Stimulated activated CD8-positive, alpha-beta memory T cell treated with anti-CD3 and anti-CD28 coated beads, Interleukin-12 subunit alpha, Interleukin-12 subunit beta, amount 100 ng/mL, for 24 hours (primary cell): ENCODE measurements around the gene DDA1.
"Not testable (repeated sequence)": the region's sequence is repeated elsewhere in the genome, so short reads cannot be mapped to it uniquely, and the experiment has no call there.

Experiments used
- DNase-seq: peaks from one replicate; pipeline ENCODE4 v3.0.0-alpha.2; 2020; ENCODE audit errors: extremely low read depth

The DDA1 gene

DNA sequence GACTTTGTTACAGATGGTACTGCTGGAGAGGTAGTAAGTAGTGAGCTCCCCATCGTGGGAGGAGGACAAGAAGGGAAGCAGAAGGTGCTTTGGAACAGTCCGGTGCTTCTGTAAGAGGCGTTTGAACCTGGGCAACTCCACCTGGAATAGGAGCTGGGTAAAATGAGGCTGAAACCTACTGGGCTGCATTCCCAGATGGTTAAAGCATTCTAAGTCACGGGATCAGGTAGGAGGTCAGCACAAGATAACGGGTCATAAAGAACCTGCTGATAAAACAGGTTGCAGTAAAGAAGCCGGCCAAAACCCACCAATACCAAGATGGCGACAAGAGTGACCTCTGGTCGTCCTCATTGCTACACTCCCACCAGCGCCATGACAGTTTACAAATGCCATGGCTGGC, 22.6 kb upstream of the DDA1 start:
- no peak for DNase-seq

DNA sequence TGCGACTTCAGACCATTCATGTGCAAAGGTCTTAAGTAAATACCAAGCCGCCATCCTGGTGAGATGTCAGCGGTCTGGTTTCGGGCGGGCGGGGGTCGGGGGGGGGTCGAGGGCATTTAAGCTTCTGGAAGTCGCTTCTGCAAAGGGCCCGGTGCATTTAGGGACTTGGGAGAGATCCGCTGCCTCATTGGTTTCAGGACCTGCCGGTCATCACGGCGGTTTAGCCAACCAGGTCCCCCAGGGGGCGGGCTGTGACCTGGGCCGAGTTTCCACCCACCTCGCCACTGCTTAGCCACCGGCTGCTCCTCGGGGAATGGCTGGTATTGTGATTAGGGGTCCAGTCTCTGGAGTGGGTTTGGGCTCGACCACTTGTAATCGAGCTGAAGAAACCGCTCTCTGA, 19.9 kb upstream of the DDA1 start:
- DNase-seq = no peak

DNA sequence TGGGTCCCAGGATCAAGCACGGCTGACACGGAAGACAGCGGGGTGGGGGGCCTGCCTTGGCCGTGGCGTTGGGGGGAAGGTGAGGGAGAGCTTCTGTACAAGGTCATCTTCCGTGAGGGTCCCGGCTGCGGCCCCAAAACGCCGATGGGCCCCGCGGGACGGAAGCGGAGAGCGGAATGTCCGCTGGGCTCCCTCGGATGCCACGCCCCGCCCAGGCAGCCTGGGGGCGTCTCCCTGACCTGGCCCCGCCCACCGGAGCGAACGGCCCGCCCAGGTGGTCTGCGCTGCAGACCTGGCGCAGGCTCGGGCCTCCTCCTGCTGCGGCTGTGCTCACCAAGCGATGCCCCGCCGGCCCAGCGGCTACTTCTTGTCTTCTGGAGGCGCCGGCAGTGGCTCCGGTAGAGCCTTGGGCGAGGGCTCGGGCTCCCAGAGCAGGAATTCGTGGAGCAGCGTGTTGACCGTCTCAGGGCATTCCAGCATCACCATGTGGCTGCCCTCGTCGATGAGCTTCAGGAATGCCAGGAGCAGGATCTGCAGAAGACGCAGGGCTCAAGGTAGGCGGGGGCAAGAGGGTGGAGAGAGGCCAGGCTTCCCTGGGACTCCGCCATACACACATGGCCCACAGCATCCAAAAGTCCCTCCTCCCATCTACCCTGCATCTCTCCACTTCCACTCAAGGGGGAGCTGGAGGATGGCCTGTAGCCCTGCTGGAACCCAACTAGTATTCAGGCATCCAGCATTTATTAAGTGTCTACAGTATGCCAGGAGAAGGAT, 16.9 kb upstream of the DDA1 start:
- no peak for DNase-seq

DNA sequence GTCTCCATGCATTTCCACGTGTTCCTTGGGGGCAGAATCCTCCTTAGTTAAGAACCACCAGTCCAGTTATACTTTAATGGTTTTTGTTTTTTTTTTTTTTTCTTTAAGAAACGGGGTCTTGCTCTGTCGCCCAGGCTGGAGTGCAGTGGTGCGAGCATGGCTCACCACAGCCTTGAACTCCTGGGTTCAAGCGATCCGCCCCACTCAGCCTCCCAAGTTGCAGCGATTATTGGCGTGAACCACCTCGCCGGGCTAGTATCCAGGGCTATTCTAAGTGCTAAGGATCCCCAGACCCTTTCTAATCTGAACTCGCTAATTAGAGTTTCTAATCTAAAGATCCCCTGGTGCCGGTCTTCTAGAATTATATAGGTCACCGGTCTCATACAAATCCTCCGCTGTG, 15.8 kb upstream of the DDA1 start:
- no peak for DNase-seq

DNA sequence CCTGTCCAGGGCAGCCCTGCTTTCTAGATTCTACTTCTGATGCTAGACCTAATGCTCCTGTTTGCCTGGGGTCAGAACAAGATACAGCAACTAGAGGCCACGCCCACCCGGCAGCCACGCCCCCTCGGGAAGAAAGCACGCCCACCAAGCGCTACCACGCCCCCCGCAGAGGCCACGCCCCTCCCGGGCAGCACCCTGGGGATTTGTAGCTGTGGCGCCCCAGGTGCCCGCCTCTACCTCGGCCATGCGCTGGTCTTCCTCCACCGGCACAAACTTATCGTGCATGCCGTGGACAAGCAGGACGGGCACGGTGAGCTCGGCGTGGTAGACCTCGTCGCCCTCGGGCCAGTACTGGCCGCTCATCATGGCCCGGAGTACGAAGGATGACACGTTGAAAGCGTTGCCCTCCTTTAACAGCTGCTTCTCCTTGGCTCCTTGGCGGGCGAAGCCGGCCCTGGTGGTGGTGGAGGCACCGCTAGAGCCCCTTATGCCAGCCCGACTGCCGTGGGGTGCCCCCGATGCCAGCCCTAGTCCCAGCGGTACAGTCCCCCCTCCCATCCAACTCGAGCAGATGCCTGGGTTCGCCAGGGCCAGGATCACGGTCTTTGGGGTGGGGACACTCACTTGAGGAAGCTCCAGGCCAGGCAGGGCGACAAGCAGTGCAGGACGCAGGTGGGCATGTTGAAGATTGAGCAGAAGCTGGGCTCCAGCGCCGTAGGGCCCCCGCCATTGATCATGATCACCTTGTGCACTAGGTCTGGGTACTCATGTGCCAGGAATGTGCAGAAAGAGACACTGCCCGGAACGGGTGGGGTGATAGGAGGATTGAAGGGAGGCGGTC, 15.1 kb upstream of the DDA1 start:
- DNase-seq = no peak

DNA sequence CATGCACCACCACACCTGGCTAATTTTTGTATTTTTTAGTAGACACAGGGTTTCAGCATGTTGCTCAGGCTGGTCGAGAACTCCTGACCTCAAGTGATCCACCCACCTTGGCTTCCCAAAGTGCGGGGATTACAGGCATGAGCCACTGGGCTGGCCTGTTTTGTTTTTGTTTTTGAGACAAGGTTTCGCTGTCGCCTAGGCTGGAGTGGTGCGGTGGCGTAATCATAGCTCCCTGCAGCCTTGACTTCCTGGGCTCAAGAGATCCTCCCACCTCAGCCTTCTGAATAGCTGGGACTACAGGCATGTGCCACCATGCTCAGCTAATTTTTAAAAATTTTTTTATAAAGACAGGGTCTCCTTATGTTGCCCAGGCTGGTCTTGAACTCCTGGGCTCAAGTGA, 13.8 kb upstream of the DDA1 start:
- not testable (repeated sequence) for DNase-seq

DNA sequence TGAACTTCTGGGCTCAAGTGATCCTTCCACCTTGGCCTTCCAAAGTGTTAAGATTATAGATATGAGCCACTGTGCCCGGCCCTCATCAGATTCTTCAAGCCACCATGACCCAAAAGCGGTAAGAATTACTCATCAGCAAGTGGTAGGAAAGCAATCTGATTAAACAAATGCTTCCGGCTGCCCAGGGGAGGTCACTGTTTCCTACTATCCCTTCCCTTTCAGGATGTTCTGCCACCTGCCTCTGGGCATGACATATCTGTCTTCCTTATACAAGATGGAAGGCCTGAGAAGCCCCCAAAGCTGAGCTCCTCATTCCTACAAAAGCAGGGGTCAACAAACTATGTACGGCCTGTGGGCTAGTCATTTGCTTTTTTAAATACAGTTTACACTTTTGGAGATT, 13.1 kb upstream of the DDA1 start:
- DNase-seq = no peak

DNA sequence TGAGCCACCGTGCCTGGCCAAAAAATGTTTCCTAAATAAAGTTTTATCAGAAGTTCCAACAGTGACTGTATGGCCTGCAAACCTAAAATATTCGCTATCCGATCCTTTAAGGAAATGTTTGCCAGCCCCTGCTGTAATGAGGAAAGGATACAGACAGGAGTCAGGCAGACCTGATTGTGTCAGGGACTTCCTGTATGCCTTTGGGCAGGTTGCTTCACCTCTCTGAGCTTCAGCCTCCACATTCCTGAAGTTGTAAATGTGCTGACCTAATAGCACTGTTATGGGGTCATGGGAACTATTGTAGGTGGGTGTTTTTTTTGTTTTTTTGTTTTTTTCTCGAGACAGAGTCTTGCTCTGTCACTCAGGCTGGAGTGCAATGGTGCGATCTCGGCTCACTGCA, 12.4 kb upstream of the DDA1 start:
- no peak for DNase-seq

DNA sequence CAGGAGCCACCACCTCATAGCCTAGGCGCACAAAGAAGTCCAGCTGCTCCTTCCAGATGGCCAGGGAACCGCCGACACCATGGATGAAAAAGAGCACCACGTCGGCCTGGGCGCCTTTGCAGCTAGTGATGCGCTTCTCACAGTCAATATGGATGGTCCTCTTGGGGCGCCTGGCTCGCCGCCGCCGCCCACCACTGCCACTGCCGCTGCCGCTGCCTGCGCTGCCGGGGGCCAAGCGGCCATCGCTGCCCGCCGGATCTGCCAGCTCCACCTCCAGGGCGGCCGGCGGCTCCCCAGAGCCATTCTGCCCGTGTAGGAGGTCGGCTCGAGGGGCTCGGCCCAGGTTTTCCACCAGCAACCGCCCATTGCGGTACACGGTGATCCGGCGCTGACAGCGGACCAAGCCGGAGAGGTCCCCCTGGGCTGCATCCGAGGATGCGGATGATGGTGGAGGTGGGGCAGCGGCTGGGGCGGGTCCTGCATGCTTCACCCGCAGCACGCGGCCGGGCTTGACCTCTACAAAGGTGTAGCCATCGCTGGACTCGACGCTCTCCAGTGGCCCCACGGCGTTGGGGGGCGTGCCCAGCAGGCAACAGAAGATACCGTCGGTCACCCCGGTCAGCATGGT, 8.3 kb upstream of the DDA1 start:
- no peak for DNase-seq

DNA sequence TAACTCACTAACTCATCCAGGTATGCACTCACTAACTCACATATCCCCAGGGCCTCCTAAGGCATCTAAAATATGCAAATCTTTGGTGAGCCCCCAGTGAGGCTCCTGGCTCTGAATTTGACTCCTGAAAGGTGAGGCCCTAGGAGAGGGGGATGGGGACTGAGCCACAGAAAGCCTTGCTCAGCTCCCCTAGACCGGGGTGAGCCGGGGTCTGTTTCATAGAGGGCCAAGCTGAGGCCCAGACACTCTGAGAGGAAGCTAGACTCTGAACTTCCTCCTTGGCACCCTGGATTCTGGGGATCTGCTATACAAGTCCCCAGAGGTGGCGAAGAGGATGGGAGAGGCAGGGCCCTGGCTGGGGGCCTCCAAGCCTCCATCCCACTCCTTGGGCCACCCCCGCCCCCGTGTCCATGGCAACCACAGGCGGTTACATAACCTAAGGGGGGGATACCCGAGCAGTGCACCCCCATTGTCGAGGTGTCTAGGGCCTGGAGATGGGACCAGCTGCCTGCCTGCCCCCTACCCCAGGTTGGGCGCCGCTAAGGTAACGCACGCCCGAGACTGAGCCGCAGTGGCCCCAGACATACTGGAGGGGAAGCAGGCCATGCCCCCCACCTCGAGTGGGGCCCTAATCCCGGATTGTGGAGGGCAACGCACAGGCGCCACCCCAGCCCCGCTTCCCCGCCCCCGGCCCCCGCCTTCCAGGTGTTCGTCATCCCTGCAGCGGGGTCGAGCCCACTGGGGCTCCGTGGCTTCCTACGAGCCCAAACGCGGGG, 6.8 kb upstream of the DDA1 start:
- no peak for DNase-seq

DNA sequence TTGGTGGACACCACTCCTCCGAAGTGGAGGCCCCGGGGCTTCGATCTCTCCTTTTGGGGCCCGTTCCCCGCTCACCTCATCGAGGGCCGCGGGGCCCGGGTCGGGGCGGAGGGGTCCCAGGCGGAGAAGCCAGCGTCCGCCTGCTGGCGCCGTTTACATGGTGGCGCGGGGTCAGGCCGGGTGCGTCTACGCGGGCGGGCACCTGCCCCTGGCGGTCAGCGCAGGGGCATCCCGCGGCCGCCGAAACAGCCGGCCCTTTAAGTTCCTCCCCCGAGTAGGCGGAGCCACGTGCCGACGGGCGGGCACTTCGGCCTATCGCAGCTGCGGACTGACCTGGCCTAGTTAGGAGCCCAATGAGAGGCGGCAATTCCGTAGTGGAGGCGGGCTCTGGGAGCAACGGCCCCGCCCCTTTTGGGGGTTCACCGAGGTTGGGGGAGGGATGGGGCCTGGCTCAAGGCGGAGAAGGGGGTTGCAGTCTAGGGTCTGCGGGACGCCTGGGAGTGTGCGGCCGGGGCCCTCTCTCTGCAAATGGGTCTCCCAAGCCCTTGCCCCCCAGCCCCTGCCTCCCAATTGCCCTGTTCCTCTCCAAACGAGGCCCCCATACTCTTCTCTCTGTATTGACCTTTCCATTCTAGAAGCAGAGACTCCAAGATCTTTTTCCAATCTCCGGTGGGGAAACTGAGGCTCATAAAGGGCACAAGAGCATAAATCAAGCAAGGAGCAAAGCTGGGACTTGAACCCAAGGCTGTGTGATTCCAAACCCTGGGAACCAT, 6.0 kb upstream of the DDA1 start, which contains the start of gene ABHD8:
Gene ABHD8, minus strand, starts transcription at position 259 of the 773 bp plus-strand sequence. CDS start 1,809 bp downstream, outside the sequence.
- peak; percentile 80 for DNase-seq

DNA sequence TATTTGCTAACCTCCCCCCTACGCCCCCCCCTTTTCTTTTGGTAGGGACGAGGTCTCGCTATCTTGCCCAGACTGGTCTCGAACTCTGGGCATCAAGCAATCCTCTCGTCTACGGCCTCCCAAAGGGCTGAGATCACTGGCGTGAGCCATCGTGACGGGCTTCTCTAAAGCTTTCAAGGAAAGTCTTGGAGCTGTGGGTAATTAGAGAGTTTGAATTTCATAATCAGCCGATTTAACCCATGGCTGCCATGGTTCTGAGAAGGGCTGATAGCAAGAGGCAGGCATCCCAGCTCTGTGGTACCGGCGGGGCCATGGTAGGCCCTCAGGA, 5.5 kb upstream of the DDA1 start:
- DNase-seq = no peak

DNA sequence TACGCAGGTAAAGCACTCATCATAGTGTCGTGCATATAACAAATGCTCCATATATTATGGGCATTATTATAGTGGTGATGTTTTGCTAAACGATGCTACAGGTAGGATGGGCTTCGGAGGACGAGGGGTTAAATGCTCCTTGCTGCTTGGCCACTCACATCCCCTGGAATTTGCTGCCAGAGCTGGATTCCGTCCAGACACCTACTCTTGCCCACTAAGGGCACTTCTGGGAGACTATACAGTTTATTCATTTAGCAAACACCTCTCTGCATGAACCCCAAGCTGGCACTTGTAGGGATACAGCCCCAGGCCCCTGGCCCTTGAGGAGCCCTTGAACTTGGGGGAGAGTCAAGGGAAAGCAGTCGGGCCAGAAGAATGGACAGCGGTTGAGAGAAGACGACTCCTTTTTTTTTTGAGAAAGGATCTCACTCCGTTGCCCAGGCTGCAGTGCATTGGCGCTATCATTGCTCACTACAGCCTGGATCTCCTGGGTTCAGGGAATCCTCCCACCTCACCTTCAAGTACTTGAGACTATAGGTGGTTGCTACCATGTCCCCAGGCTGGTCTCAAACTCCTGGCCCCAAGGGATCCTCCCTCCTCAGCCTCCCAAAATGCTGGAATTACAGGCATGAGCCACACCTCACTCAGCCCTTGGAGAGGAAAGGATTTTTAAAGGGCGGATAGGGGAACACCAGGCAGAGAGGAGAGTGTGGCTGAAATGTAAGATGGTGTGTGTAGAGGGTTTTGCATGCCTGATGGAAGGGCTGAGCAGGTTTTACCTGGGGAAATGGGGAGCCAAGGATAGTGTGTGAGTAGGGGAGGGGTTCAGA, 4.8 kb upstream of the DDA1 start:
- DNase-seq = no peak

DNA sequence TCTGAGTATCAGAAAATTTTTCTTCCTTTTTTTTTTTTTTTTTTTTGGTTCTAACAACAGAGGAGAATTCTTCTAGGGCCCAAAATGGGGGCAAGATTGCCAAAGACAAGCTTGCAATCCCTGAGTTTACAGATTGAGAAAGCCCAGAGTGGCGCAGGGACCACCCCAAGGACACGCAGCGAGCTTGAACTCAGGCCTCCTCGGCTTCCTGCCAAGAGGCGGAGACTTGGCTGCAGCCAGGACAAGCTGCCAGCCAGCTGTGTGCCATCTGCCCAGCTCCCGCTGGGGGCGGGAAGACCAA, 4.2 kb upstream of the DDA1 start:
- no peak for DNase-seq

DNA sequence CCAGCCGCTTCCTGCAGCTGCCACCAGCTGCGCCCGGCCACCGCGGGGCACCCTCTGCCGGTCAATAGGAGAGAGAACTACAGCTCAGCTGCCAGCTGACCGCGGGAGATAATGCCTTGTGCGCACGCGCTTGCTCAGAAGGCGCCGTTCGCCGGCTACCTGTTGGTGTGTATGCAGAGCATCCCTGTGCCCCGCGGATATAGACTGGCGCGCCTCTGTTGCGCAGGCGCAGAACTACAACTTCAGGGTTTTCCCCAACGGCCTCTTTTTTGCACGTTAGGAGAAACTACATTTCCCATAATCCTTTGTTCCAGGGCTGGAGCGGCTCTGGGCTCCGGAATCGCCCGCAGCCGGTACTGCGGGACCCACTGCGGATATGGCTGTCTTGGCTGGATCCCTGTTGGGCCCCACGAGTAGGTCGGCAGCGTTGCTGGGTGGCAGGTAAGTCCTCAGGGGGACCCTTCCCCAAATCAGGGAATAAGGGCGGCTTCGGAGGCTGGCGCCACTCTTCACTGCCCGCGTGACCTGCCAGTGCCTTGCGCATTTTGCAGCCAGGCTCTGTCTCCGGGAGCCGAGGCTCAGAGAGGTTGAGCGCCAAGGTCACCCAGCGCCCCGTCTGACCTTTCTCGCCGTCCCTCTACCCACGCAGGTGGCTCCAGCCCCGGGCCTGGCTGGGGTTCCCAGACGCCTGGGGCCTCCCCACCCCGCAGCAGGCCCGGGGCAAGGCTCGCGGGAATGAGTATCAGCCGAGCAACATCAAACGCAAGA, 3.7 kb upstream of the DDA1 start, which contains the start of gene MRPL34:
Gene MRPL34, plus strand, starts transcription at position 356 of the 768 bp plus-strand sequence. Its CDS starts 21 bp downstream, at position 377.
- peak; percentile 82 for DNase-seq

DNA sequence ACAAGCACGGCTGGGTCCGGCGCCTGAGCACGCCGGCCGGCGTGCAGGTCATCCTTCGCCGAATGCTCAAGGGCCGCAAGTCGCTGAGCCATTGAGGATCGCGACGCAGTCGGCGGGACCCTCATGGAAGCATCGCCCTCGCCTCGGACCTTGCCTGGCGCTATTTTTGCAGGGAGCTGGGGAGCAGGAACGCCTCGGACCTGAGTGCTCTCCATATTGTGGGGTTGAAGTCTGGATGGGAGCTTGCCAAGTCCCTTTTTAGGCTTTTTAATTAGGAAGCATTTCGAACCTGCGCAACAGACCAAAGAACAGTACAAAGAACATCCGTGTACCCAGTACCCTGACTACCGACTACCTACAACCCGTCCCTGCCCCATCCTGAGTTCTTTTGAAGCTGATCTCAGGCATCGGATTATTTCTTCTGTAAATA, 3.1 kb upstream of the DDA1 start:
- no peak for DNase-seq

DNA sequence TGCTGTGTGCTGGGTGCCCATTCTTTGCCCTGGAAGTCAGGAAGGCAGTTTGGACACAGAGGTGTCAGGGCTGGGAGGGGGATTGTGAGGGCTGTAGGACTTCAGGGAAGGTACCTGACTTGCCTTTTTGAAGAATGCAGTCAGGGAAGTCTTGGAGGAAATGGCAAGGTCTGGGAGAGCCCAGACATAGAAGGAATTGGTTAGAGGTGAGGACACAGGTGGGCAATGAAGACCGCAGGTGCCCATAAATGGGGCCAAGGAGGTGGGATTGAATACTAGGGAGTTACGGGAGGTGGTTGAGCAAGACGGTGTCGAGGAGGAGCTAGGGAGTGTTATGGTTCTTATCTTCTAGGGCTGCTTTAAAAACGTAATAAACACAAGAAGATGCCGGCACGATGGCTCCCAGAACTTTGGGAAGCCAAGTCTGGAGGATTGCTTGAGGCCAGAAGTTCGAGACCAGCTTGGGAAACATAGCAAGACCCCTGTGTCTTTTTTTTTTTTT, 1.4 kb upstream of the DDA1 start:
- no peak for DNase-seq

DNA sequence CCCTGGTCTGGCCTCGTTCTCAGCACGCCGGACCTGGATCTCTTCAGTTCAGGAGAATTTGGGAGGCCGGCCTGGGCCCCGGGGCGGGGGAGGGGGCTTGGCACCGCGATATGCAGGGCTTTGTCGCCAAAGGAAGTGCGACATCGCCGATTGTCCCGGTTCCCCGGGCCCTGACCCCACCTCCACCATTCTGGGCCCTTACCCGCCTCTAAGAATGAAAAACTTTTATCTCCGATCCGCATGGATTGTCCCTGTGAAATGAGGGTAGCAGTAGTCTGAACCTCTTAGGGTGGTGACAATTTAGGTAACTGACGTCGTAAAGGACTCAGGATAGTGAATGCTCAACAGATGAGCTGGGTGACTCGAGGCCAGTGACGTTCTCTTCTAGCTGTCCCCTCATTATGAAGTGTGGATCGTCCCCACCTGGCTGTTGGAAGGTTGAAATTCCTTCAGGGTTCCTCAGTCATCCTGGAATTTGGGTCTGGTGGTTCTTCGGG, 650 bp downstream of the DDA1 start:
- no peak for DNase-seq
